Effector CD4-positive, alpha-beta T cell (primary cell): ENCODE results near the gene SLC43A2.

ENCODE experiments used
- DNase-seq: peaks from one replicate; pipeline ENCODE4 v3.0.0-alpha.2; 2020

Gene SLC43A2

GRCh38 chr17:1643293-1643998, 14.8 kb upstream of the SLC43A2 start:
- peak; percentile 67 for DNase-seq

GRCh38 chr17:1641065-1641403, 12.4 kb upstream of the SLC43A2 start:
- no peak for DNase-seq

- DNase-seq, result no peak
Observed at GRCh38 chr17:1640329-1641064, 11.9 kb upstream of the SLC43A2 start.

- DNase-seq, result no peak
Observed at GRCh38 chr17:1639549-1640180, 11.0 kb upstream of the SLC43A2 start.

GRCh38 chr17:1638624-1639300, 10.1 kb upstream of the SLC43A2 start:
- DNase-seq, result no peak

GRCh38 chr17:1638171-1638590, 9.5 kb upstream of the SLC43A2 start:
- DNase-seq, result no peak

- DNase-seq, result no peak
Observed at GRCh38 chr17:1636732-1637285, 8.2 kb upstream of the SLC43A2 start.

- no peak for DNase-seq
Observed at GRCh38 chr17:1635675-1636465, 7.2 kb upstream of the SLC43A2 start.

- no peak for DNase-seq
Observed at GRCh38 chr17:1634841-1635650, 6.4 kb upstream of the SLC43A2 start.

GRCh38 chr17:1630662-1631061, 2.0 kb upstream of the SLC43A2 start:
- DNase-seq, result no peak

- DNase-seq, result peak; percentile 66
Observed at GRCh38 chr17:1629504-1630310, 1.1 kb upstream of the SLC43A2 start.

- DNase-seq, result peak; percentile 86
Observed at GRCh38 chr17:1628856-1629503, 346 bp upstream of the SLC43A2 start.

- no peak for DNase-seq
Observed at GRCh38 chr17:1627182-1627981, 1.3 kb downstream of the SLC43A2 start.

GRCh38 chr17:1626333-1626732, 2.3 kb downstream of the SLC43A2 start:
- no peak for DNase-seq

GRCh38 chr17:1625581-1625980, 3.1 kb downstream of the SLC43A2 start:
- DNase-seq, result no peak

- no peak for DNase-seq
Observed at GRCh38 chr17:1625053-1625452, 3.6 kb downstream of the SLC43A2 start.

GRCh38 chr17:1624650-1625049, 4.0 kb downstream of the SLC43A2 start:
- no peak for DNase-seq

GRCh38 chr17:1623057-1623630, 5.5 kb downstream of the SLC43A2 start:
- DNase-seq, result no peak
